ENCODE measurements around the gene PLCG2. TPM values are rescaled to one million over a fixed set of nuclear protein-coding genes. Genes with fewer than 3 reads are reported as not detected.

PLCG2 gene
- total and polyA plus RNA-seq, 2 of the 8 experiments (the other 6 are each of a cell fraction or from before 2014, with no cell fraction given): 6.1 to 6.9 TPM

DNA sequence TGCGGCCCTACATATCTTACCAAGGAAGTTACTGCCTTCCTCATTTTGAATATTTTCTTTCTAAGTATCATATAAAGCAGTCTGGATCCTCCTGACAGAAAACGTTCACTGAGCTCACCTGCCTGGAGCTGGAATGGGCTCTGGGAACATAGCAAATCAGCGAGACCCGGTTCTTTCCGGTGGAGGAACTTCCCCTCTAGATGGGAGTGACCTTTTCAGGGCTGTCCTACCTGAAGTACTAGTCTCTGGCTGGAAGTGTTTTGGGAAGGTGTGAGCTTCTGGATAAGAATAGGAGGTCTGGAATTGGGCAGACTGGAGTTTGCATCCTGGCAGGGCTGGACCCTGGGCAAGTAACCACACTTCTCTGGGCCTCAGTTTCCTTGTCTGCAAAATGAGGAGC, 152.8 kb downstream of the PLCG2 start:
- Histone ChIP-seq H3K27ac (ENCODE audit: low read depth, low read length) (no peak overlapping the region), H3K27me3 (replicated peaks in 1 of 4; ENCODE audit: control insufficient read depth in 3 of 4, extremely low read depth in 1 of 4, insufficient read depth in 3 of 4, low read length in 3 of 4) (no peaks in the 10 kb centered on the region), H3K4me3 (ENCODE audit: extremely low read depth in 1 of 4, insufficient read depth in 2 of 4, low read depth in 3 of 4, low read length in 4 of 4) (no peak overlapping the region), H4K91ac (replicated peaks; ENCODE audit: insufficient read length, low read length) (no peak overlapping the region), H3K14ac (ENCODE audit: insufficient read length) (no peak overlapping the region), H2BK12ac (ENCODE audit: low read depth, low read length) (no peak overlapping the region), H3K4ac (replicated peaks; ENCODE audit: insufficient read length, low read depth, low read length) (no peak overlapping the region), H3K9ac (replicated peaks in 1 of 4; ENCODE audit: extremely low read depth in 1 of 4, low read depth in 3 of 4, low read length in 3 of 4) (no peak overlapping the region), H3K36me3 (ENCODE audit: control insufficient read depth in 2 of 4, insufficient read depth in 4 of 4, low read length in 3 of 4) (no peaks in the 10 kb centered on the region; a peak in 2 of 8 replicates), H3K4me2 (ENCODE audit: insufficient read depth in 1 of 2, low read depth in 2 of 2, low read length in 2 of 2) (no peak overlapping the region), H4K5ac (ENCODE audit: insufficient read length, low read depth, low read length) (no peak overlapping the region), H3K56ac (replicated peaks; ENCODE audit: insufficient read length, low read depth, low read length) (no peak overlapping the region), H3K18ac (ENCODE audit: extremely low read depth, low read length) (no peak overlapping the region), H3K23me2 (ENCODE audit: low read depth, low read length) (no peaks in the 10 kb centered on the region), H2BK120ac (replicated peaks; ENCODE audit: low read depth, low read length) (no peak overlapping the region), H2BK5ac (ENCODE audit: low read depth, low read length) (no peak overlapping the region), H3K4me1 (replicated peaks in 1 of 4; ENCODE audit: control insufficient read depth in 3 of 4, insufficient read depth in 4 of 4, low read length in 3 of 4) (peaks cover 0 to 2% (median 0%) of the 10 kb centered on the region in 4 experiments; a peak in 2 of 7 replicates), H4K8ac (ENCODE audit: extremely low read depth, insufficient read depth, low read length) (no peak overlapping the region), H3K9me3 (ENCODE audit: insufficient read depth in 2 of 2, low read depth in 1 of 2, low read length in 1 of 2) (no peaks in the 10 kb centered on the region), H3K79me1 (ENCODE audit: low read depth, low read length) (no peaks in the 10 kb centered on the region), H3K79me2 (ENCODE audit: control insufficient read depth in 1 of 2, insufficient read depth in 2 of 2, low read length in 2 of 2) (no peaks in the 10 kb centered on the region), H4K20me1 (replicated peaks in 1 of 2; ENCODE audit: control insufficient read depth in 1 of 2, insufficient read depth in 2 of 2, low read length in 2 of 2) (no peaks in the 10 kb centered on the region), H2BK20ac (ENCODE audit: low read length) (no peak overlapping the region), H2AFZ (ENCODE audit: low read length) (no peak overlapping the region), H2BK15ac (ENCODE audit: low read length) (no peak overlapping the region), H2AK5ac (ENCODE audit: low read depth, low read length) (no peak overlapping the region), H3K23ac (ENCODE audit: insufficient read length) (no peak overlapping the region)
- no peak for DNase-seq (ENCODE audit: low read depth in 1 of 2, low spot score in 2 of 2)
- 93% methylated on average over 5 of the region's 5 CpGs; no CpG with 5 or more reads in 1 of the 2 experiments for WGBS, 2 experiments (ENCODE audit: extremely low coverage in 1 of 2, insufficient coverage in 1 of 2, insufficient read length in 1 of 2, insufficient replicate concordance in 2 of 2, low coverage in 1 of 2, low lambda C conversion rate in 2 of 2, missing lambda C conversion rate in 1 of 2)
- CTCF ChIA-PET (ENCODE audit: partially characterized antibody): interaction anchor here (0.7 to 8.5 kb wide), 5 partner anchors 9 to 45 kb away, joined by 3 to 44 read pairs (median 3); no protein-coding TSS in a partner anchor
- FAIRE-seq: no peak
- POLR2A ChIA-PET (ENCODE audit: partially characterized antibody): no interaction called here
- no peak for TF ChIP-seq POU5F1 (IDR thresholded peaks at IDR 0.05; ENCODE audit: low read depth, low read length)
- no peak for TF ChIP-seq FOSL1 (IDR thresholded peaks at IDR 0.05; ENCODE audit: insufficient read depth, low read depth, low read length)
- TF ChIP-seq SIN3A (conservative IDR thresholded peaks at IDR 0.05 in 1 of 2, IDR thresholded peaks at IDR 0.05 in 1 of 2; ENCODE audit: low read depth in 1 of 2, low read length in 2 of 2): no peak
- TF ChIP-seq RAD21 (IDR thresholded peaks at IDR 0.05 in 1 of 2, conservative IDR thresholded peaks at IDR 0.05 in 1 of 2; ENCODE audit: low read depth in 2 of 2, low read length in 2 of 2): no peak
- no peak for TF ChIP-seq TEAD4 (IDR thresholded peaks at IDR 0.05; ENCODE audit: low read depth, low read length)
- no peak for TF ChIP-seq TBP (IDR thresholded peaks at IDR 0.05; ENCODE audit: low read depth, low read length)
- TF ChIP-seq SP1 (IDR thresholded peaks at IDR 0.05; ENCODE audit: low read depth, low read length): no peak
- TF ChIP-seq GABPA (IDR thresholded peaks at IDR 0.05; ENCODE audit: borderline replicate concordance, insufficient read depth, low read length): no peak
- TF ChIP-seq YY1 (IDR thresholded peaks at IDR 0.05; ENCODE audit: low read depth, low read length): no peak
- no peak for TF ChIP-seq CTCF (IDR thresholded peaks at IDR 0.05; ENCODE audit: control extremely low read depth in 1 of 3, insufficient read depth in 1 of 3, low read depth in 1 of 3, low read length in 3 of 3)
